Endothelial cell of umbilical vein (primary cell): ENCODE measurements around the gene DGCR8. TPM values are rescaled to one million over a fixed set of nuclear protein-coding genes. Genes with fewer than 3 reads are reported as not detected.

ENCODE experiments used
- BruUV-seq: library from RNA; stranded (reverse); fragments of 400-500 nt; replicated peaks from 2 replicates; lab custom pipeline; 2021; lab: Mats Ljungman, UMichigan
- CTCF ChIA-PET: fragments of 300-600, 350-600 bp; sonication (Branson Sonifier 250); formaldehyde crosslinking; loops from one replicate; lab custom pipeline; 2021; ENCODE audit warnings: antibody characterized with exemption, inconsistent platforms; lab: Charles Lee
- POLR2A ChIA-PET: fragments of 300-600, 350-600 bp; sonication (Branson Sonifier 250); formaldehyde crosslinking; loops from one replicate; lab custom pipeline; 2021; ENCODE audit warnings: antibody characterized with exemption, inconsistent platforms; lab: Charles Lee
- DNase-seq: peaks from one replicate; pipeline ENCODE4 v3.0.0-alpha.2; 2011; ENCODE audit warnings: low read depth, low spot score
- FAIRE-seq: peaks from 2 replicates; lab custom pipeline; 2011; peaks lifted over from hg19 to GRCh38; lab: Jason Lieb, UNC
- H2AFZ ChIP-seq: 2 replicates; pipeline ENCODE4 v1.6.0; 2012; ENCODE audit warnings: low read depth, low read length, control low read depth, inconsistent platforms
- H3K27ac ChIP-seq: 2 replicates; pipeline ENCODE4 v1.5.1; 2011; ENCODE audit warnings: low read depth, mild to moderate bottlenecking, control low read depth, low read length, moderate library complexity; ENCODE audit not compliant: insufficient read depth
- H3K27me3 ChIP-seq, 2 experiments: 2 replicates each; pipeline versions ENCODE4 v1.6.0 to v1.6.1; 2011; ENCODE audit warnings: low read length in 2 of 2, mixed read lengths in 1 of 2; ENCODE audit not compliant: control insufficient read depth in 2 of 2, insufficient read depth in 2 of 2
- H3K36me3 ChIP-seq, 2 experiments: 2 replicates in 1 of 2; 3 replicates in 1 of 2; pipeline ENCODE4 v1.5.1; 2011; ENCODE audit warnings: low read length in 2 of 2, mild to moderate bottlenecking in 1 of 2, moderate library complexity in 1 of 2; ENCODE audit not compliant: control insufficient read depth in 2 of 2, insufficient read depth in 2 of 2; ENCODE audit errors: extremely low read depth in 1 of 2
- H3K4me1 ChIP-seq: 3 replicates; pipeline ENCODE4 v1.5.1; 2011; ENCODE audit warnings: mild to moderate bottlenecking, low read length; ENCODE audit not compliant: control insufficient read depth, insufficient read depth; ENCODE audit errors: extremely low read depth
- H3K4me2 ChIP-seq: 2 replicates; pipeline ENCODE4 v1.6.1; 2011; ENCODE audit warnings: low read length, control low read depth, mixed read lengths; ENCODE audit not compliant: insufficient read depth
- H3K4me3 ChIP-seq, 3 experiments: fragments of 200-600 bp in 1 of 3; sonication (generic), shearing (Covaris generic) in 1 of 3; replicated peaks in 1 of 3; 2 replicates each; pipeline ENCODE4 v1.5.1; 2011 to 2016; ENCODE audit warnings: control low read depth in 3 of 3, low read length in 3 of 3, mild to moderate bottlenecking in 2 of 3, inconsistent platforms in 1 of 3, low read depth in 1 of 3, moderate library complexity in 1 of 3; ENCODE audit not compliant: insufficient read depth in 1 of 3
- H3K79me2 ChIP-seq: 2 replicates; pipeline ENCODE4 v1.6.0; 2012; ENCODE audit warnings: low read length, inconsistent platforms; ENCODE audit not compliant: control insufficient read depth, insufficient read depth
- H3K9ac ChIP-seq: replicated peaks from 2 replicates; pipeline ENCODE3; 2011; ENCODE audit warnings: low read length, control low read depth; ENCODE audit not compliant: insufficient read depth; ENCODE audit errors: extremely low read depth
- H3K9me1 ChIP-seq: replicated peaks from 3 replicates; pipeline ENCODE4 v1.6.0; 2011; ENCODE audit warnings: mild to moderate bottlenecking, low read length; ENCODE audit not compliant: control insufficient read depth, insufficient read depth; ENCODE audit errors: extremely low read depth
- H3K9me3 ChIP-seq: replicated peaks from 2 replicates; pipeline ENCODE4 v1.5.1; 2012; ENCODE audit warnings: low read length, inconsistent platforms; ENCODE audit not compliant: control insufficient read depth, insufficient read depth
- H4K20me1 ChIP-seq: replicated peaks from 2 replicates; pipeline ENCODE3; 2011; ENCODE audit warnings: mild to moderate bottlenecking, low read length; ENCODE audit not compliant: control insufficient read depth, insufficient read depth; ENCODE audit errors: extremely low read depth
- EZH2 ChIP-seq: IDR thresholded peaks from 2 replicates; pipeline ENCODE4 v1.6.1; 2012; ENCODE audit warnings: borderline replicate concordance, low read depth, mild to moderate bottlenecking, moderate library complexity, low read length, inconsistent platforms; ENCODE audit not compliant: severe bottlenecking
- FOS ChIP-seq: IDR thresholded peaks from 2 replicates; pipeline ENCODE4 v1.6.1; 2011; ENCODE audit warnings: mild to moderate bottlenecking, low read length, moderate library complexity, borderline replicate concordance; ENCODE audit not compliant: insufficient read depth
- GATA2 ChIP-seq: IDR thresholded peaks from 2 replicates; pipeline ENCODE4 v1.7.0; 2011; ENCODE audit warnings: low read depth, mild to moderate bottlenecking, moderate library complexity, mixed read lengths, low read length; ENCODE audit not compliant: insufficient read length, insufficient read depth
- JUN ChIP-seq: IDR thresholded peaks from 2 replicates; pipeline ENCODE4 v1.6.1; 2011; ENCODE audit warnings: borderline replicate concordance, low read depth; ENCODE audit not compliant: insufficient read length, insufficient read depth
- MYC ChIP-seq: IDR thresholded peaks from one replicate; pipeline ENCODE4 v1.6.1; 2011; ENCODE audit warnings: mild to moderate bottlenecking, low read depth, low read length
- POLR2A ChIP-seq: IDR thresholded peaks from 2 replicates; pipeline ENCODE4 v1.6.1; 2012; ENCODE audit warnings: low read depth, mild to moderate bottlenecking, control low read depth, low read length
- POLR2AphosphoS5 ChIP-seq: IDR thresholded peaks from 2 replicates; pipeline ENCODE4 v1.6.1; 2012; ENCODE audit warnings: low read depth, mild to moderate bottlenecking, control low read depth, low read length, moderate library complexity; ENCODE audit not compliant: insufficient read depth
- dilution Hi-C: fragments of 300-500 bp; cut with MboI; formaldehyde crosslinking; loops from one replicate; pipeline ENCODE4 v1.15.0; 2019; ENCODE audit warnings: low sequenced_read_pairs; ENCODE audit not compliant: extremely low pct_ligation_motif_present
- intact Hi-C: fragments of 100-400 bp; cut with micrococcal nuclease; formaldehyde crosslinking; loops from one replicate; pipeline ENCODE4 v1.10.0; 2022
- polyA plus RNA-seq, 4 experiments: library from polyadenylated mRNA; depleted of rRNA in 3 of 4; stranded (reverse) in 3 of 4; unstranded in 1 of 4; fragments of >200 nt; gene quantifications; 2 replicates each; pipeline versions ENCODE4 v1.2.1 to v1.2.3, GENCODE V29; 2011 to 2012; ENCODE audit warnings: missing spikeins in 1 of 4
- total RNA-seq: library from RNA; stranded (reverse); gene quantifications from 2 replicates; pipeline ENCODE4 v1.2.3, GENCODE V29; 2021
- TF ChIP-seq, protein P1 (sequence below), 2 donors: IDR thresholded peaks; 1 replicate in 1 of 2; 2 replicates in 1 of 2; pipeline ENCODE4 v1.5.1; 2011; ENCODE audit warnings: low read length in 2 of 2, mild to moderate bottlenecking in 2 of 2, moderate library complexity in 2 of 2, control low read depth in 1 of 2, inconsistent platforms in 1 of 2, low read depth in 1 of 2; ENCODE audit not compliant: insufficient read depth in 1 of 2; ENCODE audit errors: extremely low read depth in 1 of 2
- TF ChIP-seq, protein P2 (sequence below): IDR thresholded peaks from 2 replicates; pipeline ENCODE4 v1.6.1; 2011; ENCODE audit not compliant: insufficient read depth, insufficient read length

The DGCR8 gene
- total and polyA plus RNA-seq, 2 donors (not counting 3 experiments of a cell fraction or from before 2014, with no cell fraction given) = 32.7 to 64.2 TPM

DNA sequence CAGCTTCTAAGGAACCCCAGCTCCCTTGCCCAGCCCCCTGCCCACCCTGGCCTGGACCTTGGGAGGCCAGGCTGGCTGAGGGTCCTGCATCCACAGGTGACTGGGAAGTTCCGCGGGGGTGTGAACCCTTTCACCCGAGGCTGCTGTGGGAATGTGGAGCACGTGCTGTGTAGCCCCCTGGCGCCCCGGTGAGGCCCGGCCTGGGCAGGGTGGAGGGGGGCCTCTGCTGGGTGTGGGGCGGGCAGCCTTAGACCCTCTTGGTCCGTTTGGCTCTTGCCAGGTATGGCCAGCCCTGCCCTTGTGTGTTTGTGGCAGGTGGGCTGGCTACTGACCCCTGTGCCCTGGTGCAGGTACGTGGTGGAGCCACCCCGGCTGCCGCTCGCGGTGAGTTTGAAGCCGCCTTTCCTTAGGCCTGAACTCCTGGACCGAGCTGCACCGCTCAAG is 60.5 kb downstream of the DGCR8 start:
- ChIA-PET POLR2A (no interaction called here), CTCF (no interaction called here)
- Histone ChIP-seq H3K36me3 (peaks cover 3 to 18% of the 10 kb centered on the region in 2 experiments), H3K4me2 (no peak overlapping the region), H3K4me3 (no peak overlapping the region), H3K9me3 (no peaks in the 10 kb centered on the region), H2AFZ (no peak overlapping the region), H3K9me1 (no peaks in the 10 kb centered on the region), H3K4me1 (no peaks in the 10 kb centered on the region), H3K9ac (no peak overlapping the region), H3K27ac (no peak overlapping the region), H4K20me1 (no peaks in the 10 kb centered on the region), H3K27me3 (no peaks in the 10 kb centered on the region), H3K79me2 (peaks cover 29% of the 10 kb centered on the region)
- DNase-seq (no peak), FAIRE-seq (no peak)
- TF ChIP-seq, protein P1, sequence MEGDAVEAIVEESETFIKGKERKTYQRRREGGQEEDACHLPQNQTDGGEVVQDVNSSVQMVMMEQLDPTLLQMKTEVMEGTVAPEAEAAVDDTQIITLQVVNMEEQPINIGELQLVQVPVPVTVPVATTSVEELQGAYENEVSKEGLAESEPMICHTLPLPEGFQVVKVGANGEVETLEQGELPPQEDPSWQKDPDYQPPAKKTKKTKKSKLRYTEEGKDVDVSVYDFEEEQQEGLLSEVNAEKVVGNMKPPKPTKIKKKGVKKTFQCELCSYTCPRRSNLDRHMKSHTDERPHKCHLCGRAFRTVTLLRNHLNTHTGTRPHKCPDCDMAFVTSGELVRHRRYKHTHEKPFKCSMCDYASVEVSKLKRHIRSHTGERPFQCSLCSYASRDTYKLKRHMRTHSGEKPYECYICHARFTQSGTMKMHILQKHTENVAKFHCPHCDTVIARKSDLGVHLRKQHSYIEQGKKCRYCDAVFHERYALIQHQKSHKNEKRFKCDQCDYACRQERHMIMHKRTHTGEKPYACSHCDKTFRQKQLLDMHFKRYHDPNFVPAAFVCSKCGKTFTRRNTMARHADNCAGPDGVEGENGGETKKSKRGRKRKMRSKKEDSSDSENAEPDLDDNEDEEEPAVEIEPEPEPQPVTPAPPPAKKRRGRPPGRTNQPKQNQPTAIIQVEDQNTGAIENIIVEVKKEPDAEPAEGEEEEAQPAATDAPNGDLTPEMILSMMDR (IDR thresholded peaks at IDR 0.05; ENCODE audit: extremely low read depth in 1 of 2, insufficient read depth in 1 of 2, low read depth in 1 of 2, low read length in 2 of 2) = no peak
- TF ChIP-seq POLR2A = no peak
- BruUV-seq = no TSS peak
- intact Hi-C loops (no loop called here), dilution Hi-C loops (no loop called here)

DNA sequence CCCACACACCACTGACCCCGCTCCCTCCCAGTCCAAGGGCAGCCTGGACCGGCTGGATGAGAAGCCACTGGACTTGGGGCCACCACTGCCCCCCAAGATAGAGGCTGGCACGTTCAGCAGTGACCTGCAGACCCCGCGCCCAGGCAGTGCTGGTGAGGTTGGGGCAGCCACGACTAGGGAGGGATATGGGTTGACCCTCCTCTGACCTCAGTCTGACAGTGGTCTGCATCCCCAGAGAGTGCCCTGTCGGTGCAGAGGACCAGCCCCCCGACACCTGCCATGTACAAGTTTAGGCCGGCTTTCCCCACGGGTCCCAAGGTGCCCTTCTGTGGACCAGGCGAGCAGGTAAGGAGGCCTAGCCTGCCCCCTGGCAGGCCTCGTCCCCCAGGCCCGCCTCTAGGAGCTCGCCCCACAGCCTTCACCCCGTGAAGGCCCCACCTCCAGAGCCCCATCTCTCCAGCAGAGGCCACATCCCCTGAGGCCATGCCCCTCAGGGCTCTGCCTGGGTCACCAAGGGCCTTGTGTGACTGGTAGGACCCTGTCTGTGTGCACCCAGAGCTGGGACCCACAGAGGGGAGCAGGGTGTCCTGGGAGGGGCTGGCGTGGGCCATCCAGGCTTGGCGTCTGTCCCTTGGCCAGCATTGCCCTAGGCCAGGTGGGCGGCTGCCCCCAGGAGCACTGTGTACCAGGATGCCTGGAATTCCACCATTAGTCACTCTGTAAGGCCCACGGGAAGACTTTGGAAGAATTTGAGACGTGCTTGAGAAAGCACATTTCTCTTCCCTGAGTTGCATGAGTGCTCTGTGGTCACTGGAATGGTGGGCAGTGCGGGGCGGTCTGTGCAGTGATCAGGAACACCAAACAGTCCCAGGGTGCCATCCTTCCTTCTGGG is 61.4 kb downstream of the DGCR8 start:
- CTCF ChIA-PET = no interaction called here
- intact Hi-C loops (no loop called here), dilution Hi-C loops (no loop called here)
- TF ChIP-seq JUN (no peak), FOS (no peak), GATA2 (no peak), POLR2AphosphoS5 (no peak), POLR2A (no peak), EZH2 (no peak), MYC (no peak)
- TF ChIP-seq, protein P1 (IDR thresholded peaks at IDR 0.05; ENCODE audit: extremely low read depth in 1 of 2, insufficient read depth in 1 of 2, low read depth in 1 of 2, low read length in 2 of 2) = no peak
- TF ChIP-seq, protein P2, sequence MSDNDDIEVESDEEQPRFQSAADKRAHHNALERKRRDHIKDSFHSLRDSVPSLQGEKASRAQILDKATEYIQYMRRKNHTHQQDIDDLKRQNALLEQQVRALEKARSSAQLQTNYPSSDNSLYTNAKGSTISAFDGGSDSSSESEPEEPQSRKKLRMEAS = no peak
- no peaks in the 10 kb centered on the region for H3K9me3 ChIP-seq
- H3K36me3 ChIP-seq = peaks cover 3 to 18% of the 10 kb centered on the region in 2 experiments
- no peaks in the 10 kb centered on the region for H3K9me1 ChIP-seq
- no peaks in the 10 kb centered on the region for H4K20me1 ChIP-seq
- H3K27me3 ChIP-seq = no peaks in the 10 kb centered on the region
- H3K9ac ChIP-seq = no peak overlapping the region
- no peak for DNase-seq
- BruUV-seq = no TSS peak
- H3K27ac ChIP-seq = no peak overlapping the region
- FAIRE-seq = no peak
- H2AFZ ChIP-seq = no peak overlapping the region
- no peaks in the 10 kb centered on the region for H3K4me1 ChIP-seq
- H3K4me3 ChIP-seq = no peak overlapping the region
- H3K4me2 ChIP-seq = no peak overlapping the region
- peaks cover 20% of the 10 kb centered on the region for H3K79me2 ChIP-seq
- POLR2A ChIA-PET = no interaction called here
